SK-N-SH (cell line): ENCODE data around the gene DDRGK1.

Experiments used
- CHD2 ChIP-seq: fragments of 150-350 bp; IDR thresholded peaks from 2 replicates; pipeline ENCODE4 v1.6.1; 2018; ENCODE audit warnings: low read length; ENCODE audit not compliant: partially characterized antibody
- GABPA ChIP-seq: IDR thresholded peaks from 2 replicates; pipeline ENCODE4 v1.4.0; 2012; ENCODE audit warnings: low read depth, mild to moderate bottlenecking
- NRF1 ChIP-seq: IDR thresholded peaks from 2 replicates; pipeline ENCODE4 v1.6.1; 2012; ENCODE audit warnings: low read depth, mild to moderate bottlenecking, low read length
- POLR2AphosphoS5 ChIP-seq: IDR thresholded peaks from 2 replicates; pipeline ENCODE4 v1.6.1; 2012; ENCODE audit warnings: low read depth, low read length
- RCOR1 ChIP-seq: fragments of 150-350 bp; IDR thresholded peaks from 2 replicates; pipeline ENCODE4 v1.6.1; 2017; ENCODE audit warnings: antibody characterized with exemption, low read length
- SIN3A ChIP-seq: IDR thresholded peaks from 2 replicates; pipeline ENCODE4 v1.6.1; 2012; ENCODE audit warnings: low read depth, mild to moderate bottlenecking, low read length, moderate library complexity, borderline replicate concordance
- YY1 ChIP-seq: IDR thresholded peaks from 2 replicates; pipeline ENCODE4 v1.4.0; 2012; ENCODE audit warnings: low read depth, mild to moderate bottlenecking
- TF ChIP-seq, protein P1 (sequence below): fragments of 200-600 bp; sonication (generic); IDR thresholded peaks from 2 replicates; pipeline ENCODE4 v1.6.1; 2017; ENCODE audit warnings: antibody characterized with exemption, mild to moderate bottlenecking, moderate library complexity
- TF ChIP-seq, protein P2 (sequence below): IDR thresholded peaks from 2 replicates; pipeline ENCODE4 v1.6.1; 2012; ENCODE audit warnings: mild to moderate bottlenecking, low read depth, low read length, moderate library complexity

DNA sequence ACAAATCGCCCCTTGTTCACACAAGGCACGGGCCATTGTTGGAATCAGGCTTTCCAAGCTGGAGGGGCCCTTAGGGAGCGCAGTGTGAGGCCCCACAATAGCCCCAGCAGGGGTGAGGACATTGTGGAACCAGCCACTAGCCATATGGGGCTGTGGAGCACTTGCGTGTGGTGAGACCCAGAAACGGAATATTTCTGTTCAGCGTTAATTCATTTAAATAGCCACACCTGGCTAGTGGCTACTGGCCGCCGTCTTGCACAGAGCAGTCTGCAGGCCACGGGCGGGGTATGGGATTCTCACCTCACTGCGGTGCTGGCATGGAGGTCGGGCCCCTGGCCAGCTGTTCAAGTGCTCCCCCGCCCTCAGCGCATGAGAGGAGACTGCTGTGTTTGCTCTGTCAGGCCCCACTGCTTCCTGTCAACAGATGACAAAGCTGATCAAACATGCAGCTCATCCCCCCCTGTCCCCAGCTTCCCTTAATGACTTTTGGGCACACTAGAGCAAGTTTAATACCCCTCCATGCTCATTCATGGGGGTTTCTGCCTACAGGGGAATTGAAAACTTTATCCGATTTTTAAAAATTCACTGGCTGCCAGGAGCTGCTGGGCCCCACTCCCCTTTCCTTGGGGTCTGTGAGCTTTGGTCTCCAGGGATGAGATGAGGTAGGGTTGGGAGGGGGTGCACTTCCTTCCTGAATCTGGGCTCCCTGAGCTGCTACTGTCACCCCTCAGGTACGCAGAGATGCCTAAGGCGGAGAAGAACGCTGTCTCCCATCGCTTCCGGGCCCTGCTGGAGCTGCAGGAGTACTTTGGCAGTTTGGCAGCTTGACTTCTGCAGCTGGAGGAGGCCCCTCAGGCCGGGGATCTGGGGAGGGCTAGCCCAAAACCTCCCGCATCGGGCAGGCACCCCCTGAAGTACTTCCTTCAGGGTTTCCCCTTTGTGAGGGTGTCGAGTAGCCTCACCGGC is 18.4 kb upstream of the DDRGK1 start:
- TF ChIP-seq POLR2AphosphoS5 (no peak), SIN3A (no peak), NRF1 (no peak), GABPA (no peak), YY1 (no peak), RCOR1 (no peak), CHD2 (no peak)
- TF ChIP-seq, protein P1, sequence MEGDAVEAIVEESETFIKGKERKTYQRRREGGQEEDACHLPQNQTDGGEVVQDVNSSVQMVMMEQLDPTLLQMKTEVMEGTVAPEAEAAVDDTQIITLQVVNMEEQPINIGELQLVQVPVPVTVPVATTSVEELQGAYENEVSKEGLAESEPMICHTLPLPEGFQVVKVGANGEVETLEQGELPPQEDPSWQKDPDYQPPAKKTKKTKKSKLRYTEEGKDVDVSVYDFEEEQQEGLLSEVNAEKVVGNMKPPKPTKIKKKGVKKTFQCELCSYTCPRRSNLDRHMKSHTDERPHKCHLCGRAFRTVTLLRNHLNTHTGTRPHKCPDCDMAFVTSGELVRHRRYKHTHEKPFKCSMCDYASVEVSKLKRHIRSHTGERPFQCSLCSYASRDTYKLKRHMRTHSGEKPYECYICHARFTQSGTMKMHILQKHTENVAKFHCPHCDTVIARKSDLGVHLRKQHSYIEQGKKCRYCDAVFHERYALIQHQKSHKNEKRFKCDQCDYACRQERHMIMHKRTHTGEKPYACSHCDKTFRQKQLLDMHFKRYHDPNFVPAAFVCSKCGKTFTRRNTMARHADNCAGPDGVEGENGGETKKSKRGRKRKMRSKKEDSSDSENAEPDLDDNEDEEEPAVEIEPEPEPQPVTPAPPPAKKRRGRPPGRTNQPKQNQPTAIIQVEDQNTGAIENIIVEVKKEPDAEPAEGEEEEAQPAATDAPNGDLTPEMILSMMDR = no peak
- TF ChIP-seq, protein P2, sequence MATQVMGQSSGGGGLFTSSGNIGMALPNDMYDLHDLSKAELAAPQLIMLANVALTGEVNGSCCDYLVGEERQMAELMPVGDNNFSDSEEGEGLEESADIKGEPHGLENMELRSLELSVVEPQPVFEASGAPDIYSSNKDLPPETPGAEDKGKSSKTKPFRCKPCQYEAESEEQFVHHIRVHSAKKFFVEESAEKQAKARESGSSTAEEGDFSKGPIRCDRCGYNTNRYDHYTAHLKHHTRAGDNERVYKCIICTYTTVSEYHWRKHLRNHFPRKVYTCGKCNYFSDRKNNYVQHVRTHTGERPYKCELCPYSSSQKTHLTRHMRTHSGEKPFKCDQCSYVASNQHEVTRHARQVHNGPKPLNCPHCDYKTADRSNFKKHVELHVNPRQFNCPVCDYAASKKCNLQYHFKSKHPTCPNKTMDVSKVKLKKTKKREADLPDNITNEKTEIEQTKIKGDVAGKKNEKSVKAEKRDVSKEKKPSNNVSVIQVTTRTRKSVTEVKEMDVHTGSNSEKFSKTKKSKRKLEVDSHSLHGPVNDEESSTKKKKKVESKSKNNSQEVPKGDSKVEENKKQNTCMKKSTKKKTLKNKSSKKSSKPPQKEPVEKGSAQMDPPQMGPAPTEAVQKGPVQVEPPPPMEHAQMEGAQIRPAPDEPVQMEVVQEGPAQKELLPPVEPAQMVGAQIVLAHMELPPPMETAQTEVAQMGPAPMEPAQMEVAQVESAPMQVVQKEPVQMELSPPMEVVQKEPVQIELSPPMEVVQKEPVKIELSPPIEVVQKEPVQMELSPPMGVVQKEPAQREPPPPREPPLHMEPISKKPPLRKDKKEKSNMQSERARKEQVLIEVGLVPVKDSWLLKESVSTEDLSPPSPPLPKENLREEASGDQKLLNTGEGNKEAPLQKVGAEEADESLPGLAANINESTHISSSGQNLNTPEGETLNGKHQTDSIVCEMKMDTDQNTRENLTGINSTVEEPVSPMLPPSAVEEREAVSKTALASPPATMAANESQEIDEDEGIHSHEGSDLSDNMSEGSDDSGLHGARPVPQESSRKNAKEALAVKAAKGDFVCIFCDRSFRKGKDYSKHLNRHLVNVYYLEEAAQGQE = no peak
